ENCODE measurements around the gene PITPNM3.
"Not testable (repeated sequence)": the region's sequence is repeated elsewhere in the genome, so short reads cannot be mapped to it uniquely, and the experiment has no call there.

GRCh38 chr17:6482796-6483195 is 73.6 kb downstream of the PITPNM3 start:
- TF ChIP-seq SUZ12 (IDR thresholded peaks at IDR 0.05; ENCODE audit: low read depth, low read length); ZSCAN22 (CRISPR knock-in tag; IDR thresholded peaks at IDR 0.05); KDM6A (CRISPR knock-in tag; IDR thresholded peaks at IDR 0.05; ENCODE audit: low read depth); SYNCRIP (IDR thresholded peaks at IDR 0.05; ENCODE audit: insufficient read depth, low read depth, low read length); GABPB1 (CRISPR knock-in tag; IDR thresholded peaks at IDR 0.05); CTCF (CRISPR knock-in tag; IDR thresholded peaks at IDR 0.05); GATA4 (IDR thresholded peaks at IDR 0.05; ENCODE audit: borderline replicate concordance, low read depth); STAT5B (CRISPR knock-in tag; IDR thresholded peaks at IDR 0.05); FUBP1 (CRISPR knock-in tag; IDR thresholded peaks at IDR 0.05; ENCODE audit: borderline replicate concordance): not testable (repeated sequence)

All from HepG2 (cell line).